IPS-15b (cell line): ENCODE results near the gene PCDHAC2.
A peak's percentile ranks its signal among the peaks of the same experiment; 100 is the strongest.

Source experiments
- H3K27me3 ChIP-seq: one replicate; pipeline ENCODE4 v1.6.1; 2013; ENCODE audit warnings: low read length; ENCODE audit not compliant: control insufficient read depth, insufficient read depth
- H3K36me3 ChIP-seq: one replicate; pipeline ENCODE4 v1.6.1; 2013; ENCODE audit warnings: low read length; ENCODE audit not compliant: control insufficient read depth, insufficient read depth
- H3K4me1 ChIP-seq: one replicate; pipeline ENCODE4 v1.6.1; 2013; ENCODE audit warnings: mild to moderate bottlenecking, low read length; ENCODE audit not compliant: control insufficient read depth, insufficient read depth
- H3K4me3 ChIP-seq: one replicate; pipeline ENCODE4 v1.5.1; 2013; ENCODE audit warnings: low read depth, low read length
- H3K9ac ChIP-seq: one replicate; pipeline ENCODE4 v1.6.1; 2013; ENCODE audit warnings: low read depth, mild to moderate bottlenecking, low read length
- H3K9me3 ChIP-seq: one replicate; pipeline ENCODE4 v1.6.1; 2013; ENCODE audit warnings: mild to moderate bottlenecking, low read length; ENCODE audit not compliant: control insufficient read depth, insufficient read depth

PCDHAC2 gene

DNA sequence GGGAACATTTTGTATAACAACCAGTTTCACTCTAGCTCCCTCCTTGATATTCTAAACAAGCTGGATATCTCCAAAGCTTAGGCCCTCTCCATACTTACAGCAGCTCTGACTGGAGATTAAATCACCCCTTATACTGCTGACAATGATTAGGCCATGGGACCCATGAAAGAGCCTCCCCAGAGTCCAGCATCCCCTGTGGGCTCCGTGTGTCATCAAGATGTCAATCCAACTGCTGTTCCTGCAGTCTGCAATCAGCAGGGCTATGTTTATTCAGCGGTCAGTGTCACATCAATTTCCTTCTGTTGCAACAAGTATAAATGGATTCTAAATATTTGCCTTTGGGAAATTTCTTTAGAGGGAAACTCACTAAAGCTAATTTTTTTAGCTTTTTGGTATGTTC, 26.6 kb downstream of the PCDHAC2 start:
- H3K4me3 ChIP-seq = no peak overlapping the region
- H3K36me3 ChIP-seq = no peaks in the 10 kb centered on the region
- no peaks in the 10 kb centered on the region for H3K27me3 ChIP-seq
- H3K9ac ChIP-seq = no peak overlapping the region
- peaks cover 20% of the 10 kb centered on the region for H3K4me1 ChIP-seq
- H3K9me3 ChIP-seq = no peaks in the 10 kb centered on the region

DNA sequence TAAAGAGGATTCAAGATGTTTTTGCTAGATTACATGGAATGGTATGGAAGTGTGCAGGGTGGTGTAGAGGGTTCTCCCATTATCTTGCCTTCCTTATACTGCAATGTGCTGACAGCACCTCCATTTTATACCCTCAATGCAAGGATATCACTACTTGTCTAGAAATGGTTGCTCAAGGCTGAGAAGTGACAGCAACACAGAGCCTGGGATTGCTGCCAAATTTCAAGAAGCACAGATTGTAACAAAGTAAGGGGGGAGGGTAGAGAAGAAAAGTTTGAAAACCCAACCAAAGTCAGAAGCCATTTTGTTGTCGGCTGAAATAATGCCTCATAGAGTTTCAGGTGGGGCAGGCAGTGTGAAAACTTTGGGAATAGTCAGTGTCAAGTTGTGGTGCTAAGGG, 29.8 kb downstream of the PCDHAC2 start:
- Histone ChIP-seq H3K27me3 (no peaks in the 10 kb centered on the region), H3K36me3 (no peaks in the 10 kb centered on the region), H3K4me3 (no peak overlapping the region), H3K9me3 (no peaks in the 10 kb centered on the region), H3K4me1 (peaks cover 11% of the 10 kb centered on the region), H3K9ac (no peak overlapping the region)

DNA sequence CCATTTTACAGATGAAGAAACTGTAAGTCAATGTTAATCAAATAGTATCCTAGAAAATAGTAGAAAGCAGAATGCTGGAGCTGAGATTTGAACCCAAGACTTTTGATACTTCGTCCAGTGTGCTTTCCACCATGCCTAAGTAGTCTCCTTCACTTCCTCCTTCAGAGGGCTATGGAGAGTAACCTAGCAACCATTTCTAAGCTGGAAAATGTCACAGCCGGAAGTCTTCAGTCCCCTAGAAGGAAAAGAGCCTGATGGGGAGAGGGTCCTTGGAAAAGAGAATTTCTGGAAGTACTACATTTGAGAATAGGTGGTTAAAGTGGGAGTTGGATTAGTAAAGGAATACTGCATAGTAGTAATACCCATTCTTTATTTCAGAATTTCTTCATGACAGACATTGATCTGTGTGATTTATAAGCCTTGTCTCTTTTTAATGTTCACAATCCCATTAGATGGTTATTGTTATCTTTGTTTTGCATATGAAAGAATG, 32.7 kb downstream of the PCDHAC2 start:
- Histone ChIP-seq H3K9ac (no peak overlapping the region), H3K4me1 (peaks cover 24% of the 10 kb centered on the region), H3K9me3 (no peaks in the 10 kb centered on the region), H3K36me3 (no peaks in the 10 kb centered on the region), H3K27me3 (no peaks in the 10 kb centered on the region), H3K4me3 (no peak overlapping the region)

DNA sequence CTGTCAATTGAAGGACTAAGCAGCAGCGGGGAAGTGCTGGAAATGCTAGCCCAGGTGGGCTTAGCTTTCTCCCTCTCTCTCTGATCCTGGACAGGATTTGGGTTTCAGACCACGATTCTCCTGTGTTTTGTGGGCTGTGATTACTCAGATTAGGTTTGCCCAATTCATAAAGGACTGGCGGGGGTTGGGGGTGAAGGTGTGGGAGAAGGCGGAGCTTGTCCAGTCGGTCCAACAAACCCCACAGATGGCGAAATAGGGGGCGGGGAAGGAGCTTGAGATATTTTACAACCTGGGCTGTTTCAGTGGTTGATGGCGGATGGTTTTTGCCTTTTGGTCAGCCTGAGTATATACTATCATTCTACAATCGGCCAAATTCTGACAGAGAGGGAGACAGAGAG, 35.2 kb downstream of the PCDHAC2 start:
- no peaks in the 10 kb centered on the region for H3K27me3 ChIP-seq
- no peaks in the 10 kb centered on the region for H3K9me3 ChIP-seq
- H3K36me3 ChIP-seq = no peaks in the 10 kb centered on the region
- peaks cover 36% of the 10 kb centered on the region for H3K4me1 ChIP-seq
- H3K9ac ChIP-seq = peak overlapping the region; percentile 70
- peak overlapping the region; percentile 51 for H3K4me3 ChIP-seq

DNA sequence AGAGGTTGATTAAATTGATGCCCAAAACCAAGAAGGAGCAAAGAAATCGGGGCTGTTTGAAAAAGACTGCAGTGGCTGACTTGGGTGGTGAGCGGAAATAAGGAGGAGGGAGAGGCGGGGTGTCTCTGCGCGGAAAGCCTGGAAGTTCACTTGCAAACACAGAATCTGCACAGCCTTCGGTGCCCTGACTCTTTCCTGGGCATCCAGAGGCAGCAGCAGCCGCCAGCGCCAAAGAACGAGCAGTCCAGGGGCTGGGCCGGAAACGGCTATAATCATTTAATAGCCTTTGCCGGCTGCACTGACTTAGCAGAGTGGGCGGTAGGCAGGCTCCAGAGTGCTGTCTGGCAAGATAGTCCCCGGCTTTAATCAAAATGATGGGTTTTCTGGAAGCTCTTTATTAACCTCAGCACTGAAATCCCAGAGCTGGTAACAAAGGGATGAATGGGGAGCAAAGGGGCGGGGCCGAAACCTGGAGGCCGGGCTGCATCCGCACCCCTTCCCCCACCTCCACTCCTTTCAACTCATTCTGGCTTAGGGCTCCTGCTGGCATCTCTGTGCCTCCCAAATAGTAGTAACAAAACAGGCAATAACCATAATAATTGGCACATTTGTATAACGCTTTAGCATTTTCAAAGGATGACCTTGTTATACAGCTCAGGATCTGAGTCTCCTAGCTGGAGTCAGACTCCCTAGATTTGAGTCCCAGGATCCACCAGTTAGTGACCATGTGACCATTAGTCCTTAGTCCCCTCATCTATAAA, 35.7 kb downstream of the PCDHAC2 start:
- peak overlapping the region; percentile 51 for H3K4me3 ChIP-seq
- H3K36me3 ChIP-seq = no peaks in the 10 kb centered on the region
- H3K9me3 ChIP-seq = no peaks in the 10 kb centered on the region
- H3K27me3 ChIP-seq = no peaks in the 10 kb centered on the region
- H3K4me1 ChIP-seq = peaks cover 36% of the 10 kb centered on the region
- H3K9ac ChIP-seq = peak overlapping the region; percentile 70

DNA sequence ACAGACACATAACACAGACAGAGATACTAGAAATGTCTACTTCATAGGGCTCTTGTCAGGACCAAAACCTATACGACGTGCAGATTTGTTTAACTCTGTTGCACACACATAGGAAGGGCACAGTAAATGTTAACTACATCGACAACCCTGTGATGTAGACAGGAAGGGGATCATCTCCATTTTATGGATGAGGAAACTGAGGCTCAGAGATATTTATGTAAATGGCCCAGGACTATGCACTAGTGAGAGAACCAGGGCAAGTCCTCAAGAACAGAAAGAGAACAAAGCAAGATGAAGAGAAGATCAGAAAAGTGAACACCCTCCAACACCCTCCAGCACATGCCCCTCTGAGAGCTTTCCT, 36.3 kb downstream of the PCDHAC2 start:
- Histone ChIP-seq H3K9ac (no peak overlapping the region), H3K4me1 (peaks cover 36% of the 10 kb centered on the region), H3K27me3 (no peaks in the 10 kb centered on the region), H3K4me3 (no peak overlapping the region), H3K9me3 (no peaks in the 10 kb centered on the region), H3K36me3 (no peaks in the 10 kb centered on the region)

DNA sequence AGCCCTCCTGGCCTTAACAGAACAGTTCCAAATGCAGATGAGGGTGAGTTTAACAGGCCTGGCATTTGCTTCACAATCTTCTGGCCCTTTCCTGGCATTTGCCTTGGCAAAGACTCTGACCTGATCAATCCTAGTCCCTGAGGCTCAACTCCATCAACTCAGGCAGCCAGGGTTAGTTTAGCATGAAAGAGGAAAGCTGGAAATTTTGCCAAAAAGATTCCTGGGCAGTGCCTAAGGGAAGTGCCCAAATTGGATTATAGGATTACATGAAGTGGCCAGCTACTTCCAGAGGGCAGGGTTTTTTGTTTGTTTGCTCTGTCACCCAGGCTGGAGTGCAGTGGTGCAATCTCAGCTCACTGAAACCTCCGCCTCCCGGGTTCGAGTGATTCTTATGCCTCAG, 36.8 kb downstream of the PCDHAC2 start:
- Histone ChIP-seq H3K9ac (no peak overlapping the region), H3K4me1 (peaks cover 36% of the 10 kb centered on the region), H3K27me3 (no peaks in the 10 kb centered on the region), H3K36me3 (no peaks in the 10 kb centered on the region), H3K4me3 (no peak overlapping the region), H3K9me3 (no peaks in the 10 kb centered on the region)

DNA sequence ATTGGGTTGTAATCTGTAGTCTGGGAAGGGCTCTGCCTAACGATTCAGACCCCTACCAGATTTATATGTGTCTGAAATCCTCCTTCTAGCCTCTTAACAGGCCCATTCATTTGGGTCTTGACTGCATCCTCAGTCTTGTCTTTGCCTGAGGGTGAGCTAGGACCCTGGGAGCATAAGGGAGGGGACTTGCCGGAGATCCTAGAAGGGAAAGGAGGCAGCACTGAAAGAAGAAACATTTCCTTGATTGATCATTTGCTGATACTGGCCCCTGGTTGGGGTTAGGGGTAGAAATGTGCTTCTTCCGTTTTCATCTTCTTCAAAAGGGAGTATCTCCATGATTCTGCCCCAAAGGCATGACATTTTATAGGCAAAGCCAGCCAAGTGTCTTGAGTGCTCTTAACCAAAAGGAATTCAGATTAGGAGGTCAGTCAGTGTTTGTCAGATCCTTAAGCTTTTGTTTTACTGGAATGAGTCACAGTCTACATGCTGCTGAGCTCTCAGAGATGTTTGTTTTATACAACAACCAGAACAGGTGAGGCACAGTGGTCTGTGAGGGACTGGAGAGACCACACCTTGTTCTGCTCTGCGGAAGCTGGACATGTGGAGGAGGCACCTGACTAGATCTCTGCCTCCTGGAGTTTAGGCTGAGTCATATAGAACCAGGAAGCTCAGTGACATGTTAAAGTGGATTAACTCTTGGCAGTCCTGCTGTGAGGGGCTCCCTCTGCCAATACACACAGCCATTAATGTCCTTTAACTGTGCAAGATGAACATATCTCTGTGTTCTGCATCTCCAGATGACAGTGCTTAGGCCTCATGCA, 37.7 kb downstream of the PCDHAC2 start:
- Histone ChIP-seq H3K9me3 (no peaks in the 10 kb centered on the region), H3K36me3 (no peaks in the 10 kb centered on the region), H3K4me1 (peaks cover 36% of the 10 kb centered on the region), H3K4me3 (peak overlapping the region; percentile 5), H3K9ac (no peak overlapping the region), H3K27me3 (no peaks in the 10 kb centered on the region)

DNA sequence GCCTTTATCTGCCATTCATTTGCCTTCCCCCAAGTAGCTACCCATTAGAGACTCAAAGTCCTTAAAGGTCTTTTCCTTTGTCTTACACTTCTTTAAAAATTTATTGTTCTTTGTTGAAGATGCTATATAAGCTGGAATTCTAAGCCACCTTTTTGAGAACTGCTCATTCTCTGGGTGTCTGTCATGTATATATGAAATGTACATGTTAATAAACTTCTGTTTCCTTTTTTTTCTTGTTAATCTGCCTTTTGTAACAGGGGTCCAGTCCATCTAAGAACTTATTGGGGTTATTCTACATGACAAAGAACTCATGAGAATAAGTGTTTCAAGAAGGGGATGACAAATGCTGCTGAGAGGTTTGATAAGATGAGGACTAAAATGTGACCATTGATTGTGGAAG, 41.5 kb downstream of the PCDHAC2 start:
- no peak overlapping the region for H3K9ac ChIP-seq

DNA sequence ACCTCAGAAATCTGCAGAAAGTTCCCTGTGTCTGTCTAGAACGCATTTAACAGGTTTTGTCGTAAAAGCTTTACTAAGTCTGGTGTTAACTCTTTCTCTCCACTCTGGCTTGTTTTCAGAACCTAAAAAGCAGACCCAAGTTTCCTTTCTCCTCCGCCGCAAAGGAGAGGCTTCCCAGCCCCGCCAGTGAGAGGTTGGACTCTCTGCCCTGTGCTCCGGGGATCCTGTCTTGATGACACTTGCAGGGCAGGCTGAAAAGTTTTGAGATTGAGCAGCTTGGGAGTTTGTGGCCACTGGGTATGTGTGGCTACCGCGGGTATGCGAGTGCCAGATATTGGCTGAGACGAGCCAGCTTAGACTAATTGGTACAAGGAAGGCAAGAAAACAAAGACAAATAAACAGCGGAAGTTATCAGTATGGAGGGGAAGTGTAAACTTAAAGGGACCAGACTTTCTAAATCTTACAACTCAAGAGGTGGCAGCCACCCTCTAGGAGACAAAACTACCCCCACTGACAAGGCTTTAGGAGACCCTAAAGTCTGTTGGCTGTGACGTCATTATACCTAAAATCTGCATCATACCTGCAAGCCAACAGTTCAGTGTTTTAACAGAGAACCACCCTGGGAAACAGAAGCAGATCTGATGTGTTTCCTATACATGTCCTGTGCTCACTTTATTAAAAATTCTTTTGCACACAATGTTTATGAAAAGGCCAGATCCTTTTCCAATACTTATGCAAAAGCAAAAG, 43.9 kb downstream of the PCDHAC2 start:
- Histone ChIP-seq H3K27me3 (no peaks in the 10 kb centered on the region), H3K9me3 (no peaks in the 10 kb centered on the region), H3K4me1 (peaks cover under 1% of the 10 kb centered on the region), H3K9ac (no peak overlapping the region), H3K36me3 (no peaks in the 10 kb centered on the region), H3K4me3 (no peak overlapping the region)

More for the DNA sequence above, 41.5 kb downstream of the PCDHAC2 start:
- no peaks in the 10 kb centered on the region for H3K27me3 ChIP-seq
- peaks cover 21% of the 10 kb centered on the region for H3K4me1 ChIP-seq
- no peak overlapping the region for H3K4me3 ChIP-seq
- H3K9me3 ChIP-seq = no peaks in the 10 kb centered on the region
- no peaks in the 10 kb centered on the region for H3K36me3 ChIP-seq

DNA sequence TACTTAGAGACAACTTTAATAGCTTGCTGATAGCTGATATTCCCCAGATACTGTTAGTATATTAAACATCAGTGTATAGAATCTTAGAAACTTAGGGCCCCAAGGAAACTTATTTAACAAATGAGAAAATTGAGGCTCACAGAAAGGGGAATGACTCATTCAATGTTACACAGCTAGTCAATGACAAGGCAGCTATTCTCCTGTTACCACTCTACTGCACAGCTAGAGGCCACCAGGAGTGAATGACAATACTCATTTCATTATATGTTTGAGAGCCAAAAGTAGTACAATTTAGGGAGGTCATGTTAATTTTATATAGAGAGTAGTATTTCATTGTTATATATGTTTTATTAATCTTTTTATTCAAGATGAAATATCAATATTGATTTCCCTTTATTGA, 51.7 kb downstream of the PCDHAC2 start:
- H3K9ac ChIP-seq = no peak overlapping the region
- no peaks in the 10 kb centered on the region for H3K36me3 ChIP-seq
- H3K4me3 ChIP-seq = no peak overlapping the region
- no peaks in the 10 kb centered on the region for H3K9me3 ChIP-seq
- no peaks in the 10 kb centered on the region for H3K27me3 ChIP-seq
- no peaks in the 10 kb centered on the region for H3K4me1 ChIP-seq
